Measurements from ENCODE around the gene SYNJ2. TPM values are rescaled to one million over a fixed set of nuclear protein-coding genes. Genes with fewer than 3 reads are reported as not detected.

The SYNJ2 gene
- total and polyA plus RNA-seq, 2 experiments from 2014 or later, result 2.8 to 5.6 TPM

DNA sequence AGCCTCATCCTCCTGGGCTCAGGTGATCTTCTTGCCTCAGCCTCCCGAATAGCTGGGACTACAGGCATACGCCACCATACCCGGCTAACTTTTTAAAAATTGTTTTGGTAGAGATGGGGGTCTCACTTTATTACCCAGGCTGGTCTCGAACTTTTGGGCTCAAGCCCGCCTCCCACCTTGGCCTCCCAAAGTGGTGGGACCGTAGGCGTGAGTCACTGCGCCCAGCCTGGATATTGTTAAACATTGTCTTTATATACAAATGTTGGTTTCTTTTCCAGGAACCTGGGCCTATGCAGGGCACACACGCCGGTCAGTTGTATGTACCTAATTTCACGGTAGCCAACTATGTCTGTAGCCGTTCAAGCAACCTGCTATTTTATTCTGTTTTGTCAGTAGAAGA is 60.1 kb downstream of the SYNJ2 start (continued):
- TF ChIP-seq, protein P1, sequence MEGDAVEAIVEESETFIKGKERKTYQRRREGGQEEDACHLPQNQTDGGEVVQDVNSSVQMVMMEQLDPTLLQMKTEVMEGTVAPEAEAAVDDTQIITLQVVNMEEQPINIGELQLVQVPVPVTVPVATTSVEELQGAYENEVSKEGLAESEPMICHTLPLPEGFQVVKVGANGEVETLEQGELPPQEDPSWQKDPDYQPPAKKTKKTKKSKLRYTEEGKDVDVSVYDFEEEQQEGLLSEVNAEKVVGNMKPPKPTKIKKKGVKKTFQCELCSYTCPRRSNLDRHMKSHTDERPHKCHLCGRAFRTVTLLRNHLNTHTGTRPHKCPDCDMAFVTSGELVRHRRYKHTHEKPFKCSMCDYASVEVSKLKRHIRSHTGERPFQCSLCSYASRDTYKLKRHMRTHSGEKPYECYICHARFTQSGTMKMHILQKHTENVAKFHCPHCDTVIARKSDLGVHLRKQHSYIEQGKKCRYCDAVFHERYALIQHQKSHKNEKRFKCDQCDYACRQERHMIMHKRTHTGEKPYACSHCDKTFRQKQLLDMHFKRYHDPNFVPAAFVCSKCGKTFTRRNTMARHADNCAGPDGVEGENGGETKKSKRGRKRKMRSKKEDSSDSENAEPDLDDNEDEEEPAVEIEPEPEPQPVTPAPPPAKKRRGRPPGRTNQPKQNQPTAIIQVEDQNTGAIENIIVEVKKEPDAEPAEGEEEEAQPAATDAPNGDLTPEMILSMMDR (conservative IDR thresholded peaks at IDR 0.05; ENCODE audit: low read depth in 2 of 2), result no peak

DNA sequence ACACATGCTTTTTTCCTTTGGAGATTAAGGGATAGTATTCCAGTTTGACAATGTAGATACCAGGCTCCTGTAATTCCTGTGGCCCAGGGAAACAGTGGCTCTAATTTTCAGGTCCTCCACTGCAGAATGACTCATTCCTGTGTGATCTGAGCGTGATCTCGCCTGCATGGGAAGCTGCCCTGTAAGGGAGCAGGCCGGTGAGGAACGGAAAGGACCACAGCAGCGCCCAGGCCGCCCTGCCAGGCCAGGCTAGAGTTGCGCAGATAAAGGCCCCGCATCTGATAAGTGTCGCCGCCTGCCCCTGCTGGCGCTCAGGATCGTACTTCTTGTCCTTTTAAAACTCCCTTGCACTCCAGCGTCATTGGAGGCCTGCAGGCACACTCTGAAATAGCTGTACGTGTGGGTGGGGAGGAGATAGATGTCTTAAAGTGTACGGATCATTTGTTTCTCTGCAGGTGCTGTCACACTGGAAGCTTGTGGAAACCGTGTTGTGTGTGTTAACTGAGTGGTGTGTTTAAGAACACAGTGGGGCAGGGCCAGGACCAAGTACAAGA is 60.7 kb downstream of the SYNJ2 start:
- no peak overlapping the region; the same call in 1 of the 2 replicates for H3K27ac Mint-ChIP-seq
- Histone ChIP-seq H3K4me2 (no peak overlapping the region), H3K27ac (ENCODE audit: low read depth) (no peak overlapping the region), H3F3A (replicated peaks; ENCODE audit: low read depth) (no peaks in the 10 kb centered on the region), H3K4me3 (no peak overlapping the region), H3K79me2 (replicated peaks; ENCODE audit: insufficient read depth) (no peaks in the 10 kb centered on the region), H3K36me3 (ENCODE audit: insufficient read depth) (no peaks in the 10 kb centered on the region), H4K20me1 (replicated peaks; ENCODE audit: insufficient read depth) (no peaks in the 10 kb centered on the region), H3K4me1 (ENCODE audit: insufficient read depth) (no peaks in the 10 kb centered on the region), H3K9me2 (ENCODE audit: insufficient read depth) (no peaks in the 10 kb centered on the region), H2AFZ (no peak overlapping the region), H3K27me3 (ENCODE audit: insufficient read depth) (no peaks in the 10 kb centered on the region)
- H3K4me1 Mint-ChIP-seq, result peaks cover 26% of the 10 kb centered on the region
- no peaks in the 10 kb centered on the region for H3K9me3 Mint-ChIP-seq
- ATAC-seq (no peak), DNase-seq (ENCODE audit: low spot score) (no peak)
- TF ChIP-seq, protein P1 (conservative IDR thresholded peaks at IDR 0.05; ENCODE audit: low read depth in 2 of 2), result no peak
- TF ChIP-seq POLR2AphosphoS5 (IDR thresholded peaks at IDR 0.05; ENCODE audit: low read depth), result no peak
- no peak for TF ChIP-seq EZH2 (IDR thresholded peaks at IDR 0.05; ENCODE audit: low read depth, unreplicated experiment)
- TF ChIP-seq CREB1 (CRISPR knock-in tag; IDR thresholded peaks at IDR 0.05; ENCODE audit: low read depth), result no peak
- no peak for TF ChIP-seq EZH2phosphoT487 (IDR thresholded peaks at IDR 0.05; ENCODE audit: unreplicated experiment)
- no peak for TF ChIP-seq NANOG (IDR thresholded peaks at IDR 0.05; ENCODE audit: borderline replicate concordance)
- TF ChIP-seq ZNF114 (CRISPR knock-in tag; IDR thresholded peaks at IDR 0.05), result no peak
- no peak for TF ChIP-seq ZNF331 (CRISPR knock-in tag; IDR thresholded peaks at IDR 0.05; ENCODE audit: low read depth)
- H3K36me3 Mint-ChIP-seq (ENCODE audit: low read depth), result peaks cover 14% of the 10 kb centered on the region
- H3K4me3 Mint-ChIP-seq, result no peak overlapping the region
- peaks cover 12% of the 10 kb centered on the region for H3K27me3 Mint-ChIP-seq (ENCODE audit: insufficient read depth, low read depth, poor library complexity)

DNA sequence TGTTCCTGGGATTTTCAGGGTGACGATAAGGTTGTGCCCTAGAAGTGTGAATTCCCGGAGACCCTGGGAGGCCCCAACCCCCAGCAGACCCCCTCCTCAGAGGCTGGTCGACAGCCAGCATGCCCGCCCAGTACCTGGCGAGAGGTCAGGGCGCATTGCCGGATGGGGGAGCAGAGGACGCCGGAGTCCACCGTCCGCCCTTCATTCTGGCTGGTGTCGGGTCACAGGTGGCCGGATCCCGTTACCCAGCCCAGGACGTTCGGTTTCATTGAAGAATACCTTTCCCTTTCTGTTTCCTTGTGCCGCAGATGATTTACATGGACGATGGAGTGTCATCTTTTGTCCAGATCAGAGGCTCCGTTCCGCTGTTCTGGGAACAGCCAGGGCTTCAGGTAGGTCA is 61.3 kb downstream of the SYNJ2 start:
- H3K27me3 Mint-ChIP-seq (ENCODE audit: insufficient read depth, low read depth, poor library complexity), result peaks cover 16% of the 10 kb centered on the region
- H3K4me3 Mint-ChIP-seq, result no peak overlapping the region
- H3K36me3 Mint-ChIP-seq (ENCODE audit: low read depth), result peaks cover 18% of the 10 kb centered on the region
- no peak overlapping the region for H3K27ac ChIP-seq (ENCODE audit: low read depth)
- H3F3A ChIP-seq (replicated peaks; ENCODE audit: low read depth), result no peaks in the 10 kb centered on the region
- no peak overlapping the region for H2AFZ ChIP-seq
- peaks cover 26% of the 10 kb centered on the region for H3K4me1 Mint-ChIP-seq
- no peaks in the 10 kb centered on the region for H3K9me2 ChIP-seq (ENCODE audit: insufficient read depth)
- no peaks in the 10 kb centered on the region for H3K27me3 ChIP-seq (ENCODE audit: insufficient read depth)
- ATAC-seq, result no peak
- no peaks in the 10 kb centered on the region for H3K4me1 ChIP-seq (ENCODE audit: insufficient read depth)
- no peaks in the 10 kb centered on the region for H3K36me3 ChIP-seq (ENCODE audit: insufficient read depth)
- H3K4me3 ChIP-seq, result no peak overlapping the region
- no peak overlapping the region for H3K4me2 ChIP-seq
- H3K79me2 ChIP-seq (replicated peaks; ENCODE audit: insufficient read depth), result no peaks in the 10 kb centered on the region
- no peaks in the 10 kb centered on the region for H4K20me1 ChIP-seq (replicated peaks; ENCODE audit: insufficient read depth)
- no peak overlapping the region for H3K27ac Mint-ChIP-seq
- no peak for DNase-seq (ENCODE audit: low spot score)
- H3K9me3 Mint-ChIP-seq, result no peaks in the 10 kb centered on the region
- TF ChIP-seq, protein P2, sequence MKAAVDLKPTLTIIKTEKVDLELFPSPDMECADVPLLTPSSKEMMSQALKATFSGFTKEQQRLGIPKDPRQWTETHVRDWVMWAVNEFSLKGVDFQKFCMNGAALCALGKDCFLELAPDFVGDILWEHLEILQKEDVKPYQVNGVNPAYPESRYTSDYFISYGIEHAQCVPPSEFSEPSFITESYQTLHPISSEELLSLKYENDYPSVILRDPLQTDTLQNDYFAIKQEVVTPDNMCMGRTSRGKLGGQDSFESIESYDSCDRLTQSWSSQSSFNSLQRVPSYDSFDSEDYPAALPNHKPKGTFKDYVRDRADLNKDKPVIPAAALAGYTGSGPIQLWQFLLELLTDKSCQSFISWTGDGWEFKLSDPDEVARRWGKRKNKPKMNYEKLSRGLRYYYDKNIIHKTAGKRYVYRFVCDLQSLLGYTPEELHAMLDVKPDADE (IDR thresholded peaks at IDR 0.05), result no peak
- no peak for TF ChIP-seq POLR2AphosphoS5 (IDR thresholded peaks at IDR 0.05; ENCODE audit: low read depth)
- TF ChIP-seq JUNB (IDR thresholded peaks at IDR 0.05; ENCODE audit: unreplicated experiment), result no peak

Data from GM23338 (cell line).